GM21390 (cell line): ENCODE data around the gene RFX2.
A peak's percentile ranks its signal among the peaks of the same experiment; 100 is the strongest.
"Not testable (repeated sequence)": the region's sequence is repeated elsewhere in the genome, so short reads cannot be mapped to it uniquely, and the experiment has no call there.

Experiments used
- ATAC-seq: cut with Tn5 transposase; IDR thresholded peaks from one replicate; pipeline ENCODE4 v1.9.1; 2021; ENCODE audit not compliant: unreplicated experiment

Gene RFX2

GRCh38 chr19:6110360-6110977 lies at the start of gene RFX2:
Gene RFX2 (minus strand): TSS chr19:6110500. CDS start chr19:6047496, 63,004 bp downstream.
- peak; percentile 90 for ATAC-seq

- ATAC-seq = no peak
These were observed 45.7 kb upstream of the RFX2 start for GRCh38 chr19:6156033-6156432.

GRCh38 chr19:6150289-6150688 lies 40.0 kb upstream of the RFX2 start:
- no peak for ATAC-seq

GRCh38 chr19:6141217-6141616 lies 30.9 kb upstream of the RFX2 start:
- no peak for ATAC-seq

- ATAC-seq = no peak
These were observed 28.2 kb upstream of the RFX2 start for GRCh38 chr19:6138511-6138910.

GRCh38 chr19:6138066-6138465 lies 27.8 kb upstream of the RFX2 start:
- no peak for ATAC-seq

- ATAC-seq = no peak
These were observed 22.9 kb upstream of the RFX2 start for GRCh38 chr19:6133231-6133630.

- ATAC-seq = no peak
These were observed 22.2 kb upstream of the RFX2 start for GRCh38 chr19:6132482-6132881.

- ATAC-seq = no peak
These were observed 17.5 kb upstream of the RFX2 start for GRCh38 chr19:6127716-6128335.

- ATAC-seq = no peak
These were observed 16.2 kb upstream of the RFX2 start for GRCh38 chr19:6126335-6126974.

GRCh38 chr19:6125571-6125989 lies 15.3 kb upstream of the RFX2 start:
- no peak for ATAC-seq

- no peak for ATAC-seq
These were observed 8.7 kb upstream of the RFX2 start for GRCh38 chr19:6119031-6119430.

GRCh38 chr19:6118043-6118442 lies 7.7 kb upstream of the RFX2 start:
- ATAC-seq = no peak

GRCh38 chr19:6117534-6117933 lies 7.2 kb upstream of the RFX2 start:
- no peak for ATAC-seq

- ATAC-seq = no peak
These were observed 6.6 kb upstream of the RFX2 start for GRCh38 chr19:6116749-6117430.

GRCh38 chr19:6115992-6116391 lies 5.7 kb upstream of the RFX2 start:
- no peak for ATAC-seq

GRCh38 chr19:6113616-6114188 lies 3.4 kb upstream of the RFX2 start:
- no peak for ATAC-seq

- ATAC-seq = no peak
These were observed 353 bp downstream of the RFX2 start for GRCh38 chr19:6109947-6110346.

- ATAC-seq = no peak
These were observed 1.3 kb downstream of the RFX2 start for GRCh38 chr19:6108721-6109633.

- not testable (repeated sequence) for ATAC-seq
These were observed 3.5 kb downstream of the RFX2 start for GRCh38 chr19:6106643-6107294.
